ENCODE measurements around the gene DSCAM.

Gene DSCAM

GRCh38 chr21:40731206-40731605 is 115.8 kb downstream of the DSCAM start:
- no peak for TF ChIP-seq CTCF (conservative IDR thresholded peaks at IDR 0.05; ENCODE audit: low read length)
- DNase-seq (ENCODE audit: low read depth): no peak

GRCh38 chr21:40730426-40730800 is 116.5 kb downstream of the DSCAM start:
- TF ChIP-seq CTCF (conservative IDR thresholded peaks at IDR 0.05; ENCODE audit: low read length): no peak
- H3K4me3 ChIP-seq (ENCODE audit: low read length): no peak overlapping the region

More at GRCh38 chr21:40731206-40731605, 115.8 kb downstream of the DSCAM start:
- H3K4me3 ChIP-seq (ENCODE audit: low read length): no peak overlapping the region

GRCh38 chr21:40729761-40730425 is 117.1 kb downstream of the DSCAM start:
- TF ChIP-seq CTCF (conservative IDR thresholded peaks at IDR 0.05; ENCODE audit: low read length): no peak
- no peak overlapping the region for H3K4me3 ChIP-seq (ENCODE audit: low read length)
- no peak for DNase-seq (ENCODE audit: low read depth)

More at GRCh38 chr21:40730426-40730800, 116.5 kb downstream of the DSCAM start:
- DNase-seq (ENCODE audit: low read depth): no peak

- no peak overlapping the region for H3K4me3 ChIP-seq (ENCODE audit: low read length)
- no peak for TF ChIP-seq CTCF (conservative IDR thresholded peaks at IDR 0.05; ENCODE audit: low read length)
These were observed 123.0 kb downstream of the DSCAM start for GRCh38 chr21:40723966-40724365.

GRCh38 chr21:40723317-40723716 is 123.6 kb downstream of the DSCAM start:
- no peak for DNase-seq (ENCODE audit: low read depth)
- no peak for TF ChIP-seq CTCF (conservative IDR thresholded peaks at IDR 0.05; ENCODE audit: low read length)
- no peak overlapping the region for H3K4me3 ChIP-seq (ENCODE audit: low read length)

More at GRCh38 chr21:40723966-40724365, 123.0 kb downstream of the DSCAM start:
- no peak for DNase-seq (ENCODE audit: low read depth)

GRCh38 chr21:40719615-40720014 is 127.3 kb downstream of the DSCAM start:
- H3K4me3 ChIP-seq (ENCODE audit: low read length): no peak overlapping the region
- TF ChIP-seq CTCF (conservative IDR thresholded peaks at IDR 0.05; ENCODE audit: low read length): no peak
- no peak for DNase-seq (ENCODE audit: low read depth)

GRCh38 chr21:40717028-40717427 is 129.9 kb downstream of the DSCAM start:
- no peak overlapping the region for H3K4me3 ChIP-seq (ENCODE audit: low read length)
- no peak for TF ChIP-seq CTCF (conservative IDR thresholded peaks at IDR 0.05; ENCODE audit: low read length)
- DNase-seq (ENCODE audit: low read depth): no peak

Data from AG10803 (cell line).